Kidney (tissue), 14 donors: ENCODE results near the gene GNAT1. TPM values are rescaled to one million over a fixed set of nuclear protein-coding genes. Genes with fewer than 3 reads are reported as not detected.

Experiments
- DNase-seq, 5 donors: peaks; one replicate each; pipeline ENCODE4 v3.0.0-alpha.2; 2013 to 2020
- FAIRE-seq: peaks from 2 replicates; lab custom pipeline; 2012; peaks lifted over from hg19 to GRCh38; lab: Jason Lieb, UNC
- H3K27ac ChIP-seq, 2 donors: one replicate each; pipeline ENCODE4 v1.7.0; 2013; ENCODE audit warnings: low read depth in 2 of 2, low read length in 2 of 2, inconsistent platforms in 1 of 2
- H3K27me3 ChIP-seq: one replicate; pipeline ENCODE4 v1.7.1; 2013; ENCODE audit warnings: low read length, inconsistent platforms; ENCODE audit not compliant: control insufficient read depth, insufficient read depth
- H3K36me3 ChIP-seq, 3 donors: one replicate each; pipeline versions ENCODE4 v1.7.0 to v1.7.1; 2013; ENCODE audit warnings: low read length in 3 of 3, control low read depth in 1 of 3, inconsistent platforms in 1 of 3; ENCODE audit not compliant: insufficient read depth in 3 of 3, control insufficient read depth in 2 of 3
- H3K4me1 ChIP-seq, 3 donors: one replicate each; pipeline versions ENCODE4 v1.7.0 to v1.7.1; 2013; ENCODE audit warnings: low read length in 3 of 3, inconsistent platforms in 1 of 3, low read depth in 1 of 3; ENCODE audit not compliant: control insufficient read depth in 2 of 3, insufficient read depth in 2 of 3
- H3K4me3 ChIP-seq, 3 donors: one replicate each; pipeline versions ENCODE4 v1.7.0 to v1.8.1; 2013; ENCODE audit warnings: low read length in 3 of 3, control low read depth in 1 of 3, inconsistent platforms in 1 of 3
- H3K9ac ChIP-seq, 3 donors: one replicate each; pipeline versions ENCODE4 v1.7.0 to v1.7.1; 2013; ENCODE audit warnings: low read length in 3 of 3, control low read depth in 1 of 3, inconsistent platforms in 1 of 3
- H3K9me3 ChIP-seq, 3 donors: one replicate each; pipeline versions ENCODE4 v1.7.0 to v1.7.1; 2013; ENCODE audit warnings: low read length in 3 of 3, control low read depth in 1 of 3, inconsistent platforms in 1 of 3; ENCODE audit not compliant: control insufficient read depth in 2 of 3, insufficient read depth in 1 of 3
- CTCF ChIP-seq: IDR thresholded peaks from 3 replicates; pipeline ENCODE4 v1.5.1; 2012; ENCODE audit warnings: mild to moderate bottlenecking, moderate library complexity, borderline replicate concordance; ENCODE audit not compliant: insufficient read depth; ENCODE audit errors: extremely low read depth
- intact Hi-C: fragments of 100-400 bp; cut with DNase I; formaldehyde crosslinking; loops from one replicate; pipeline ENCODE4 v1.11.1; 2022
- microRNA-seq: library from miRNA; unstranded; fragments of <30 nt; microRNA quantifications from one replicate; pipeline ENCODE4 v1.2.0, GENCODE V29; 2020
- polyA plus RNA-seq: library from polyadenylated mRNA; stranded (reverse); fragments of 350-450 nt; fragmentation: Illumina TruSeq; extraction: RNeasy Lipid Tissue Mini Kit (QIAGEN cat#74804); gene quantifications from one replicate; pipeline ENCODE4 v1.2.3, GENCODE V29; 2014; ENCODE audit warnings: low read depth, low replicate concordance; ENCODE audit not compliant: insufficient read depth
- total RNA-seq: library from RNA; stranded (reverse); fragmentation: NEBNext Ultra II Directional; extraction: Animal tissue kit (Norgen Biotek cat#: 25700); gene quantifications from one replicate; pipeline ENCODE4 v1.2.1, GENCODE V29; 2021
- donor health status: control.
- donor health status: control.
- donor health status: control.
- donor health status: control.
- donor health status: control.
- donor health status: DM: yes; HTN: yes; CAD: no.
- donor health status: Normal renal cell carcinoma (clear cell type).

The GNAT1 gene
- total and polyA plus RNA-seq, 2 donors from 2014 or later: not detected

- intact Hi-C loops: no loop called here
- FAIRE-seq (no peak), DNase-seq (peak; percentile 96 to 97 (median 96))
- TF ChIP-seq CTCF: peak; percentile 96
- Histone ChIP-seq H3K36me3 (peaks cover 2 to 4% (median 4%) of the 10 kb centered on the region in 3 donors), H3K4me1 (peaks cover 0 to 82% (median 31%) of the 10 kb centered on the region in 3 donors), H3K27ac (peak overlapping the region; percentile 78 to 88), H3K9ac (peak overlapping the region in 2 of 3 donors; percentile 42 to 59), H3K9me3 (no peaks in the 10 kb centered on the region), H3K4me3 (peak overlapping the region in 2 of 3 donors; percentile 9 to 46), H3K27me3 (no peaks in the 10 kb centered on the region)
Observed at GRCh38 chr3:50245831-50246516, 54.6 kb downstream of the GNAT1 start.

- no peak for FAIRE-seq
Observed at GRCh38 chr3:50246517-50246954, 55.1 kb downstream of the GNAT1 start.

More at GRCh38 chr3:50246517-50246954, 55.1 kb downstream of the GNAT1 start:
- peak overlapping the region in 1 of 3 donors; percentile 46 for H3K4me3 ChIP-seq
- H3K27me3 ChIP-seq: no peaks in the 10 kb centered on the region
- H3K27ac ChIP-seq: peak overlapping the region; percentile 78 to 88
- intact Hi-C loops: no loop called here
- H3K9ac ChIP-seq: peak overlapping the region in 2 of 3 donors; percentile 5 to 29
- peaks cover 0 to 82% (median 31%) of the 10 kb centered on the region in 3 donors for H3K4me1 ChIP-seq
- DNase-seq: peak in 3 of 5 donors; percentile 34 to 85 (median 52)
- no peaks in the 10 kb centered on the region for H3K9me3 ChIP-seq
- H3K36me3 ChIP-seq: peaks cover 2 to 8% (median 4%) of the 10 kb centered on the region in 3 donors
- no peak for TF ChIP-seq CTCF

Small RNAs within 50 kb of the gene (microRNA-seq; reads per million reads assigned to microRNA genes)
- gene MIR566 (not detected), gene MIR5787 (not detected)

Other genes with a start within 250 kb of the GNAT1 start
- 149 TPM for gene RBM5, start 102.7 kb upstream of the GNAT1 start, total RNA-seq
- gene RBM5, start 102.7 kb upstream of the GNAT1 start, polyA plus RNA-seq: 51.0 TPM
- 39.9 TPM for gene SEMA3F, start 36.3 kb upstream of the GNAT1 start, total RNA-seq
- gene SEMA3F, start 36.3 kb upstream of the GNAT1 start, polyA plus RNA-seq: 36.7 TPM
- gene SLC38A3, start 13.7 kb downstream of the GNAT1 start, total RNA-seq: 1.6 TPM
- 4.2 TPM for gene SLC38A3, start 13.7 kb downstream of the GNAT1 start, polyA plus RNA-seq
- gene GNAI2, start 44.6 kb downstream of the GNAT1 start, total RNA-seq: 245 TPM
- gene GNAI2, start 44.6 kb downstream of the GNAT1 start, polyA plus RNA-seq: 141 TPM
- gene SEMA3B, start 77.5 kb downstream of the GNAT1 start, total RNA-seq: 96.1 TPM
- 99.9 TPM for gene SEMA3B, start 77.5 kb downstream of the GNAT1 start, polyA plus RNA-seq
- 0.22 TPM for gene LSMEM2, start 87.5 kb downstream of the GNAT1 start, total RNA-seq
- gene LSMEM2, start 87.5 kb downstream of the GNAT1 start, polyA plus RNA-seq: 0.62 TPM
- 78.1 TPM for gene IFRD2, start 100.8 kb downstream of the GNAT1 start, total RNA-seq
- gene IFRD2, start 100.8 kb downstream of the GNAT1 start, polyA plus RNA-seq: 54.1 TPM
- 2.0 TPM for gene HYAL3, start 107.8 kb downstream of the GNAT1 start, total RNA-seq
- 3.2 TPM for gene HYAL3, start 107.8 kb downstream of the GNAT1 start, polyA plus RNA-seq
- 10.7 TPM for gene NAA80, start 107.8 kb downstream of the GNAT1 start, total RNA-seq
- gene NAA80, start 107.8 kb downstream of the GNAT1 start, polyA plus RNA-seq: 8.7 TPM
- gene HYAL1, start 112.0 kb downstream of the GNAT1 start, total RNA-seq: 47.5 TPM
- gene HYAL1, start 112.0 kb downstream of the GNAT1 start, polyA plus RNA-seq: 126 TPM
- gene HYAL2, start 131.1 kb downstream of the GNAT1 start, total RNA-seq: 142 TPM
- gene HYAL2, start 131.1 kb downstream of the GNAT1 start, polyA plus RNA-seq: 93.2 TPM
- 33.6 TPM for gene TUSC2, start 136.6 kb downstream of the GNAT1 start, total RNA-seq
- gene TUSC2, start 136.6 kb downstream of the GNAT1 start, polyA plus RNA-seq: 60.0 TPM
- 28.9 TPM for gene RASSF1, start 149.2 kb downstream of the GNAT1 start, total RNA-seq
- 19.1 TPM for gene RASSF1, start 149.2 kb downstream of the GNAT1 start, polyA plus RNA-seq
- gene ZMYND10, start 154.1 kb downstream of the GNAT1 start, total RNA-seq: 14.2 TPM
- 10.0 TPM for gene ZMYND10, start 154.1 kb downstream of the GNAT1 start, polyA plus RNA-seq
- gene NPRL2, start 159.2 kb downstream of the GNAT1 start, total RNA-seq: 23.5 TPM
- 39.8 TPM for gene NPRL2, start 159.2 kb downstream of the GNAT1 start, polyA plus RNA-seq
- gene CYB561D2, start 159.3 kb downstream of the GNAT1 start, total RNA-seq: 28.5 TPM
- 38.8 TPM for gene CYB561D2, start 159.3 kb downstream of the GNAT1 start, polyA plus RNA-seq
- 40.1 TPM for gene TMEM115, start 167.9 kb downstream of the GNAT1 start, total RNA-seq
- 54.0 TPM for gene TMEM115, start 167.9 kb downstream of the GNAT1 start, polyA plus RNA-seq